H1 (cell line): Measurements from ENCODE around the gene RAET1L.

Source experiments
- BCL11A ChIP-seq, 2 experiments: IDR thresholded peaks; one replicate each; pipeline ENCODE4 v1.6.1; 2011; ENCODE audit warnings: low read depth in 2 of 2, low read length in 2 of 2, mild to moderate bottlenecking in 2 of 2
- CREB1 ChIP-seq: IDR thresholded peaks from 2 replicates; pipeline ENCODE4 v1.6.1; 2012; ENCODE audit warnings: inconsistent platforms
- CTCF ChIP-seq, 3 experiments: IDR thresholded peaks; 1 replicate in 2 of 3; 2 replicates in 1 of 3; pipeline versions ENCODE4 v1.5.1 to v1.6.1; 2011; ENCODE audit warnings: low read length in 3 of 3, mild to moderate bottlenecking in 3 of 3, inconsistent platforms in 2 of 3, low read depth in 1 of 3, moderate library complexity in 1 of 3; ENCODE audit not compliant: insufficient read depth in 1 of 3; ENCODE audit errors: control extremely low read depth in 1 of 3
- EGR1 ChIP-seq: IDR thresholded peaks from 2 replicates; pipeline ENCODE4 v1.6.1; 2011; ENCODE audit warnings: low read depth, low read length, borderline replicate concordance
- EZH2 ChIP-seq: fragments of 200-600 bp; sonication (generic); IDR thresholded peaks from 2 replicates; pipeline ENCODE4 v1.7.1; 2012; ENCODE audit warnings: low read depth, mild to moderate bottlenecking, moderate library complexity, low read length, inconsistent platforms; ENCODE audit not compliant: severe bottlenecking
- HDAC2 ChIP-seq, 2 experiments: fragments of 300-600 bp in 1 of 2; sonication (generic) in 1 of 2; IDR thresholded peaks; 2 replicates each; pipeline ENCODE4 v1.6.1; 2011 to 2012; ENCODE audit warnings: low read depth in 2 of 2, low read length in 2 of 2, mild to moderate bottlenecking in 2 of 2, moderate library complexity in 2 of 2, borderline replicate concordance in 1 of 2, inconsistent platforms in 1 of 2
- POU5F1 ChIP-seq: IDR thresholded peaks from 2 replicates; pipeline ENCODE4 v1.6.1; 2011; ENCODE audit warnings: low read depth, mild to moderate bottlenecking, low read length, moderate library complexity
- SAP30 ChIP-seq: fragments of 300-600 bp; sonication (generic); IDR thresholded peaks from 2 replicates; pipeline ENCODE4 v1.7.1; 2012; ENCODE audit warnings: low read length, moderate library complexity, mild to moderate bottlenecking, inconsistent platforms; ENCODE audit not compliant: insufficient read depth, insufficient replicate concordance
- SIN3A ChIP-seq, 2 experiments: IDR thresholded peaks in 1 of 2; conservative IDR thresholded peaks in 1 of 2; 2 replicates each; pipeline ENCODE4 v1.6.1; 2011 to 2012; ENCODE audit warnings: low read length in 2 of 2, improper control_type of control experiment in 1 of 2, low read depth in 1 of 2, mild to moderate bottlenecking in 1 of 2
- TAF7 ChIP-seq: optimal IDR thresholded peaks from 2 replicates; pipeline ENCODE3; 2011; ENCODE audit warnings: low read depth, mild to moderate bottlenecking, inconsistent platforms, low read length, moderate library complexity, borderline replicate concordance

- no peak for TF ChIP-seq EZH2
- TF ChIP-seq CTCF (IDR thresholded peaks at IDR 0.05; ENCODE audit: control extremely low read depth in 1 of 3, insufficient read depth in 1 of 3, low read depth in 1 of 3, low read length in 3 of 3), result no peak
- no peak for TF ChIP-seq EGR1
- no peak for TF ChIP-seq HDAC2 (IDR thresholded peaks at IDR 0.05; ENCODE audit: borderline replicate concordance in 1 of 2, low read depth in 2 of 2, low read length in 2 of 2)
- TF ChIP-seq BCL11A (IDR thresholded peaks at IDR 0.05; ENCODE audit: low read depth in 2 of 2, low read length in 2 of 2), result no peak
- no peak for TF ChIP-seq POU5F1
- no peak for TF ChIP-seq SIN3A (conservative IDR thresholded peaks at IDR 0.05 in 1 of 2, IDR thresholded peaks at IDR 0.05 in 1 of 2; ENCODE audit: low read depth in 1 of 2, low read length in 2 of 2)
- no peak for TF ChIP-seq SAP30
- no peak for TF ChIP-seq CREB1
- no peak for TF ChIP-seq TAF7
Observed at GRCh38 chr6:150027806-150028565, 2.7 kb upstream of the RAET1L start.
